ENCODE results near the gene MYLIP.

GRCh38 chr6:16092140-16092539, 36.7 kb upstream of the MYLIP start:
- TF ChIP-seq CTCF (IDR thresholded peaks at IDR 0.05) (no peak), POLR2A (IDR thresholded peaks at IDR 0.05) (no peak)
